Stimulated activated CD4-positive, alpha-beta T cell treated with anti-CD3 and anti-CD28 coated beads, Interleukin-1b, Interleukin-23, amount 100 ng/mL, for 24 hours (primary cell): ENCODE data around the gene RILPL1.
"Not testable (repeated sequence)": the region's sequence is repeated elsewhere in the genome, so short reads cannot be mapped to it uniquely, and the experiment has no call there.

Experiments used
- DNase-seq, 4 experiments: peaks; one replicate each; pipeline ENCODE4 v3.0.0-alpha.2; 2020; ENCODE audit warnings: low read depth in 4 of 4, low spot score in 1 of 4

The RILPL1 gene

GRCh38 chr12:123431951-123432817, 101.3 kb downstream of the RILPL1 start:
- not testable (repeated sequence) for DNase-seq

GRCh38 chr12:123429101-123429500, 104.4 kb downstream of the RILPL1 start:
- DNase-seq = not testable (repeated sequence)

- no peak for DNase-seq
Observed at GRCh38 chr12:123428591-123428990, 104.9 kb downstream of the RILPL1 start.

DNA sequence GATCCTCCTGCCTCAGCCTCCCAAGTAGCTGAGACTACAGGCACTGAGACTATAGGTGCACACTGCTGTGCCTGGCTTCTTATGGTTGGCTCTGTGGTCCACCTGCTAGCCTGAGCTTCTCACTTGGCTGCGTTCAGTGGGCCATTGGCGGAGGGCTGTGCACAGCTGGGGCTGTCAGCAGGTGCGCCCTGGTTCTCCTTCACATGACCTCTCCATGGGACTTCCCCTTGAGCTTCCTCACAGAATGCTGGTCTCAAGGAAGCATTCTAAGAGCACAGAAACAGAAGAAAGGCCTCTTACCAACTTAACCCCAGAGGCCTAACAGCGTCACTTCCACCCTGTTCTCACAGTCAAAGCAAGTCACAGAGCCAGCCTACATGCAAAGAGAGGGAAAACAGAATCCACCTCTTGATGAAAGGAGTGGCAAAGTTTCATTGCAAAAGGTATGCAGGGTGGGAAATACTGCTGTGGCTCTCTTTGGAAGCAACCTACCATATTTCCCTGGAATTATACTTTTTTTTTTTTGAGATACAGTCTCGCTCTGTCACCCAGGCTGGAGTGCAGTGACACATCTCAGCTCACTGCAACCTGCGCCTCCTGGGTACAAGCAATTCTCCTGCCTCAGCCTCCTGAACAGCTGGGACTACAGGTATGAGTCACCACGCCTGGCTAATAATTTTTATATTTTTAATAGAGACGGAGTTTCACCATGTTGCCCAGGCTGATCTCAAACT, 106.3 kb downstream of the RILPL1 start:
- no peak for DNase-seq

GRCh38 chr12:123421314-123421713, 112.2 kb downstream of the RILPL1 start:
- no peak for DNase-seq
